ENCODE measurements around the gene TGFBRAP1.

DNA sequence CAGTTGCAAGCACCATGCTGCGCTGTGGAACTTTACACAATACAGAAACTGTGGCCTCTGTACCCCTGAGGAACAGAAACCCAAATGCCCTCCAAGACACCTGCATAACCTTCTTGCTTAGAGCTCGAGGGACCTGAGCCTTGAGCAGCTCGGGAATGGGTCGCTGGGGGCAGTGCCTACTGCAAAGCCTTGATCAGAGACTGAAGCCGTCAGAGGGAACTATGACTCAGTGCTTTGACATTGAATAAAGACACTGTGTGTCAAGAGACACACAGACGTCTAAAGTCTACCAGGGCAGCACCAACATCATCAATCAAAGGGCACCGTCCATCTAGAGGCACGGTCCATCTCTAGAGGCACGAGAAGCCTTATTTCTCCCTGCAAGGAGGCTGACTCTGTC, 57.4 kb downstream of the TGFBRAP1 start:
- TF ChIP-seq, protein P1, sequence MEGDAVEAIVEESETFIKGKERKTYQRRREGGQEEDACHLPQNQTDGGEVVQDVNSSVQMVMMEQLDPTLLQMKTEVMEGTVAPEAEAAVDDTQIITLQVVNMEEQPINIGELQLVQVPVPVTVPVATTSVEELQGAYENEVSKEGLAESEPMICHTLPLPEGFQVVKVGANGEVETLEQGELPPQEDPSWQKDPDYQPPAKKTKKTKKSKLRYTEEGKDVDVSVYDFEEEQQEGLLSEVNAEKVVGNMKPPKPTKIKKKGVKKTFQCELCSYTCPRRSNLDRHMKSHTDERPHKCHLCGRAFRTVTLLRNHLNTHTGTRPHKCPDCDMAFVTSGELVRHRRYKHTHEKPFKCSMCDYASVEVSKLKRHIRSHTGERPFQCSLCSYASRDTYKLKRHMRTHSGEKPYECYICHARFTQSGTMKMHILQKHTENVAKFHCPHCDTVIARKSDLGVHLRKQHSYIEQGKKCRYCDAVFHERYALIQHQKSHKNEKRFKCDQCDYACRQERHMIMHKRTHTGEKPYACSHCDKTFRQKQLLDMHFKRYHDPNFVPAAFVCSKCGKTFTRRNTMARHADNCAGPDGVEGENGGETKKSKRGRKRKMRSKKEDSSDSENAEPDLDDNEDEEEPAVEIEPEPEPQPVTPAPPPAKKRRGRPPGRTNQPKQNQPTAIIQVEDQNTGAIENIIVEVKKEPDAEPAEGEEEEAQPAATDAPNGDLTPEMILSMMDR (IDR thresholded peaks at IDR 0.05; ENCODE audit: poor library complexity): no peak
- no peak for TF ChIP-seq EZH2phosphoT487 (IDR thresholded peaks at IDR 0.05; ENCODE audit: low read depth, severe bottlenecking, unreplicated experiment)

Measured in hepatocyte (in vitro differentiated cells).